Panc1 (cell line): ENCODE measurements around the gene NHEJ1. TPM values are rescaled to one million over a fixed set of nuclear protein-coding genes. Genes with fewer than 3 reads are reported as not detected.
"Not testable (repeated sequence)": the region's sequence is repeated elsewhere in the genome, so short reads cannot be mapped to it uniquely, and the experiment has no call there.

ENCODE experiments used
- ATAC-seq: fragments of 200-7000 bp; cut with Tn5 transposase; 2 replicates; pipeline ENCODE4 v1.9.1; 2020; ENCODE audit warnings: mild to moderate bottlenecking, moderate library complexity
- BruUV-seq: library from RNA; stranded (reverse); fragments of 400-500 nt; replicated peaks from 2 replicates; lab custom pipeline; 2021; lab: Mats Ljungman, UMichigan
- CTCF ChIA-PET: fragments of 300-600 bp; sonication (Branson Sonifier 250); formaldehyde crosslinking; loops from one replicate; lab custom pipeline; 2022; ENCODE audit warnings: antibody characterized with exemption; lab: Charles Lee
- POLR2A ChIA-PET: fragments of 300-600 bp; sonication (Branson Sonifier 250); formaldehyde crosslinking; loops from one replicate; lab custom pipeline; 2022; ENCODE audit warnings: antibody characterized with exemption; lab: Charles Lee
- DNase-seq: peaks from one replicate; pipeline ENCODE4 v3.0.0-alpha.2; 2010; ENCODE audit warnings: low read depth, low spot score
- H3K27ac ChIP-seq: 2 replicates; pipeline ENCODE4 v1.5.1; 2011; ENCODE audit warnings: mild to moderate bottlenecking, low read length, inconsistent platforms
- H3K27me3 ChIP-seq: fragments of 200-500 bp; sonication (Bioruptor generic); 2 replicates; pipeline ENCODE4 v1.6.0; 2014; ENCODE audit warnings: low read length, inconsistent platforms; ENCODE audit not compliant: control insufficient read depth, insufficient read depth
- H3K36me3 ChIP-seq: fragments of 200-500 bp; sonication (Bioruptor generic); 2 replicates; pipeline ENCODE4 v1.5.1; 2014; ENCODE audit warnings: inconsistent platforms, mild to moderate bottlenecking, low read length, moderate library complexity; ENCODE audit not compliant: control insufficient read depth, insufficient read depth
- H3K4me1 ChIP-seq: 2 replicates; pipeline ENCODE4 v1.5.1; 2011; ENCODE audit warnings: inconsistent platforms, mild to moderate bottlenecking, low read length, moderate library complexity; ENCODE audit not compliant: control insufficient read depth, insufficient read depth
- H3K4me3 ChIP-seq, 2 experiments: 2 replicates each; pipeline ENCODE4 v1.5.1; 2011 to 2012; ENCODE audit warnings: low read depth in 2 of 2, low read length in 2 of 2, mild to moderate bottlenecking in 2 of 2, inconsistent platforms in 1 of 2, moderate library complexity in 1 of 2
- H3K9me3 ChIP-seq: fragments of 200-500 bp; sonication (Bioruptor generic); 2 replicates; pipeline ENCODE4 v1.5.1; 2014; ENCODE audit warnings: low read depth, mild to moderate bottlenecking, inconsistent platforms, low read length, moderate library complexity; ENCODE audit not compliant: control insufficient read depth, insufficient read depth
- CTCF ChIP-seq: fragments of 450-650 bp; IDR thresholded peaks from 2 replicates; pipeline ENCODE4 v1.5.1; 2017; ENCODE audit warnings: mild to moderate bottlenecking
- POLR2AphosphoS5 ChIP-seq: IDR thresholded peaks from 2 replicates; pipeline ENCODE4 v1.6.1; 2012; ENCODE audit warnings: mild to moderate bottlenecking, low read depth, low read length, moderate library complexity
- REST ChIP-seq, 2 experiments: IDR thresholded peaks; 2 replicates each; pipeline ENCODE4 v1.6.1; 2011 to 2012; ENCODE audit warnings: low read depth in 2 of 2, control low read depth in 1 of 2, low read length in 1 of 2, mild to moderate bottlenecking in 1 of 2, moderate library complexity in 1 of 2; ENCODE audit not compliant: insufficient read depth in 1 of 2
- SIN3A ChIP-seq: IDR thresholded peaks from 2 replicates; pipeline ENCODE4 v1.6.1; 2012; ENCODE audit warnings: low read depth, mild to moderate bottlenecking, low read length, moderate library complexity, borderline replicate concordance; ENCODE audit not compliant: insufficient read depth
- TCF7L2 ChIP-seq: IDR thresholded peaks from 2 replicates; pipeline ENCODE4 v1.6.1; 2011; ENCODE audit warnings: mild to moderate bottlenecking, low read depth, low read length, inconsistent platforms
- in situ Hi-C: cut with HindIII; loops from 2 replicates; pipeline ENCODE4 v1.10.0; 2016; ENCODE audit warnings: low sequenced_read_pairs, low pct_unique_long_range_greater_than_20kb
- intact Hi-C: fragments of 100-400 bp; cut with micrococcal nuclease; formaldehyde crosslinking; loops from one replicate; pipeline ENCODE4 v1.10.0; 2022; ENCODE audit not compliant: unreplicated experiment
- total RNA-seq: library from RNA; stranded (reverse); gene quantifications from one replicate; pipeline ENCODE4 v1.2.1, GENCODE V29; 2021; ENCODE audit not compliant: unreplicated experiment

NHEJ1 gene
- total RNA-seq, 1 experiment from 2014 or later = 18.2 TPM

GRCh38 chr2:219205165-219205538 is 44.5 kb upstream of the NHEJ1 start:
- POLR2A ChIA-PET = no interaction called here
- DNase-seq (no peak), ATAC-seq (no peak)
- no peak overlapping the region for H3K4me3 ChIP-seq
- H3K36me3 ChIP-seq = 0 out of 2 replicates have a peak, but pooled peaks cover 2% of the 10 kb centered on the region
- in situ Hi-C loops = no loop called here
- CTCF ChIA-PET = no interaction called here
- TF ChIP-seq POLR2AphosphoS5 (no peak), TCF7L2 (no peak), REST (IDR thresholded peaks at IDR 0.05; ENCODE audit: insufficient read depth in 1 of 2, low read depth in 2 of 2, low read length in 1 of 2) (no peak), CTCF (no peak), SIN3A (no peak)
- no peak overlapping the region for H3K27ac ChIP-seq
- no peaks in the 10 kb centered on the region for H3K27me3 ChIP-seq
- no TSS peak for BruUV-seq
- intact Hi-C loops = no loop called here
- H3K4me1 ChIP-seq = peaks cover 16% of the 10 kb centered on the region
- H3K9me3 ChIP-seq = no peaks in the 10 kb centered on the region

- H3K36me3 ChIP-seq = 0 out of 2 replicates have a peak, but pooled peaks cover 2% of the 10 kb centered on the region
- in situ Hi-C loops = no loop called here
- DNase-seq = no peak
- no peak overlapping the region for H3K4me3 ChIP-seq
- POLR2A ChIA-PET = no interaction called here
- TF ChIP-seq CTCF (no peak), REST (IDR thresholded peaks at IDR 0.05; ENCODE audit: insufficient read depth in 1 of 2, low read depth in 2 of 2, low read length in 1 of 2) (no peak), TCF7L2 (no peak), SIN3A (no peak), POLR2AphosphoS5 (no peak)
- CTCF ChIA-PET = no interaction called here
- H3K9me3 ChIP-seq = no peaks in the 10 kb centered on the region
- intact Hi-C loops = no loop called here
- BruUV-seq = no TSS peak
- H3K4me1 ChIP-seq = peaks cover 16% of the 10 kb centered on the region
- no peak overlapping the region for H3K27ac ChIP-seq
- no peaks in the 10 kb centered on the region for H3K27me3 ChIP-seq
- ATAC-seq = no peak
Observed at GRCh38 chr2:219204425-219205164, 44.0 kb upstream of the NHEJ1 start.

- H3K4me1 ChIP-seq, in situ Hi-C loops, ATAC-seq, H3K36me3 ChIP-seq, DNase-seq, H3K27ac ChIP-seq, H3K4me3 ChIP-seq, BruUV-seq, H3K9me3 ChIP-seq, H3K27me3 ChIP-seq, intact Hi-C loops: not testable (repeated sequence)
- ChIA-PET CTCF (interaction anchor here (0.6 kb wide), 1 partner anchor 10 kb away, joined by 6 read pairs; no protein-coding TSS in a partner anchor), POLR2A (interaction anchor here (0.6 kb wide), 1 partner anchor 32 kb away, joined by 3 read pairs; the partner anchor contains the start of gene SLC23A3)
Observed at GRCh38 chr2:219201331-219201730, 40.7 kb upstream of the NHEJ1 start.
